Iris pigment epithelial cell (primary cell): Measurements from ENCODE around the gene ADGRG6.
"Not testable (repeated sequence)": the region's sequence is repeated elsewhere in the genome, so short reads cannot be mapped to it uniquely, and the experiment has no call there.

ENCODE experiments used
- DNase-seq: peaks from one replicate; pipeline ENCODE4 v3.0.0-alpha.2; 2011; ENCODE audit warnings: low read depth

Gene ADGRG6

GRCh38 chr6:142346166-142346565 is 44.4 kb downstream of the ADGRG6 start:
- not testable (repeated sequence) for DNase-seq

- DNase-seq: no peak
These were observed 47.5 kb downstream of the ADGRG6 start for GRCh38 chr6:142349215-142349823.

- DNase-seq: no peak
These were observed 48.5 kb downstream of the ADGRG6 start for GRCh38 chr6:142350309-142350708.

- no peak for DNase-seq
These were observed 51.9 kb downstream of the ADGRG6 start for GRCh38 chr6:142353690-142354089.

GRCh38 chr6:142354650-142355049 is 52.8 kb downstream of the ADGRG6 start:
- DNase-seq: no peak

- DNase-seq: no peak
These were observed 53.8 kb downstream of the ADGRG6 start for GRCh38 chr6:142355520-142356174.

GRCh38 chr6:142356201-142356883 is 54.5 kb downstream of the ADGRG6 start:
- DNase-seq: peak; percentile 68

- no peak for DNase-seq
These were observed 55.0 kb downstream of the ADGRG6 start for GRCh38 chr6:142356884-142357225.

GRCh38 chr6:142357879-142358278 is 56.1 kb downstream of the ADGRG6 start:
- no peak for DNase-seq

GRCh38 chr6:142359271-142359960 is 57.6 kb downstream of the ADGRG6 start:
- peak; percentile 22 for DNase-seq

- no peak for DNase-seq
These were observed 59.5 kb downstream of the ADGRG6 start for GRCh38 chr6:142361345-142361744.

GRCh38 chr6:142361779-142362750 is 60.3 kb downstream of the ADGRG6 start:
- DNase-seq: peak; percentile 94

GRCh38 chr6:142367061-142367460 is 65.3 kb downstream of the ADGRG6 start:
- DNase-seq: no peak

- no peak for DNase-seq
These were observed 65.8 kb downstream of the ADGRG6 start for GRCh38 chr6:142367501-142368018.

GRCh38 chr6:142369266-142369665 is 67.5 kb downstream of the ADGRG6 start:
- DNase-seq: no peak

- DNase-seq: peak; percentile 53
These were observed 70.5 kb downstream of the ADGRG6 start for GRCh38 chr6:142372348-142372747.

- DNase-seq: peak; percentile 23
These were observed 71.7 kb downstream of the ADGRG6 start for GRCh38 chr6:142373268-142374090.

- no peak for DNase-seq
These were observed 72.4 kb downstream of the ADGRG6 start for GRCh38 chr6:142374091-142374770.

GRCh38 chr6:142374965-142375733 is 73.3 kb downstream of the ADGRG6 start:
- peak; percentile 79 for DNase-seq
